Activated B cell treated with CpG ODN at 0.5 μM for 24 hours (primary cell): ENCODE data around the gene SFMBT1. TPM values are rescaled to one million over a fixed set of nuclear protein-coding genes. Genes with fewer than 3 reads are reported as not detected.
A peak's percentile ranks its signal among the peaks of the same experiment; 100 is the strongest.

Source experiments
- ATAC-seq: fragments of 200-7000 bp; cut with Tn5 transposase; one replicate; pipeline ENCODE4 v1.10.0; 2021; ENCODE audit warnings: low read depth, mild to moderate bottlenecking, moderate library complexity
- CTCF ChIA-PET: fragments of 350-600 bp; sonication (Branson Sonifier 250); formaldehyde crosslinking; loops from one replicate; lab custom pipeline; 2021; ENCODE audit warnings: antibody characterized with exemption; lab: Charles Lee
- POLR2A ChIA-PET: fragments of 350-600 bp; sonication (Branson Sonifier 250); formaldehyde crosslinking; loops from one replicate; lab custom pipeline; 2021; ENCODE audit warnings: antibody characterized with exemption; lab: Charles Lee
- DNase-seq: peaks from one replicate; pipeline ENCODE4 v3.0.0; 2022
- H3K27ac Mint-ChIP-seq: one replicate; pipeline ENCODE4 v1.8.0; 2020; ENCODE audit warnings: mixed read lengths
- H3K27me3 Mint-ChIP-seq: one replicate; pipeline ENCODE4 v1.8.0; 2021; ENCODE audit warnings: mixed read lengths
- H3K36me3 Mint-ChIP-seq: one replicate; pipeline ENCODE4 v1.8.0; 2021; ENCODE audit warnings: low read depth, mixed read lengths
- H3K4me1 Mint-ChIP-seq: one replicate; pipeline ENCODE4 v1.8.0; 2021; ENCODE audit warnings: mixed read lengths
- H3K4me3 Mint-ChIP-seq: one replicate; pipeline ENCODE4 v1.8.0; 2020; ENCODE audit warnings: mild to moderate bottlenecking, mixed read lengths
- H3K9me3 Mint-ChIP-seq: one replicate; pipeline ENCODE4 v1.8.0; 2020; ENCODE audit warnings: mixed read lengths
- intact Hi-C: fragments of 100-400 bp; cut with micrococcal nuclease; formaldehyde crosslinking; loops from one replicate; pipeline ENCODE4 v1.15.1; 2024
- total RNA-seq: library from RNA; stranded (reverse); gene quantifications from 2 replicates; pipeline ENCODE4 v1.2.3, GENCODE V29; 2022
- TF ChIP-seq, protein P1 (sequence below): fragments of 200-600 bp; IDR thresholded peaks from one replicate; pipeline ENCODE4 v1.8.0; 2022; ENCODE audit warnings: antibody characterized with exemption, mild to moderate bottlenecking

SFMBT1 gene
- total RNA-seq, 1 donor from 2014 or later = 31.6 TPM

DNA sequence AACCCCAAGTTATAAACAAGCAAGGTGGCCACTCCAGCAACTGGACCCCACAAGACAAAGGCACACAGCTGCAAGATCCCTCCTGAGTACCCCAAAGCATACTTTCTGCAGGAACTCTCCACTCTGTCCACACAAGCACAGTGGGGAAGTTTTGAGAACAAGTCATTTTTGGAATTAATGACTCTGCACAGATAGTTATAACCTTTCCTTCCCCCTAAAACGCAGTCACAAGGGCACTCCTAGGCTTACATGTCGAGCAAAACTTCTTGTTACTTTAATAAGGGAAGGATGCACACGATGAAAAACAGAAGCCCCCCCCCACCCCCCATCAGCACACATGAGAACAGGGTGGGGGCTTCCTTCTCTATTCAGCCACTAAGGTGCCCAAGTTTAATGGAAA is 149.7 kb downstream of the SFMBT1 start:
- ATAC-seq (no peak), DNase-seq (no peak)
- peaks cover 8% of the 10 kb centered on the region for H3K36me3 Mint-ChIP-seq
- no peaks in the 10 kb centered on the region for H3K9me3 Mint-ChIP-seq
- TF ChIP-seq, protein P1, sequence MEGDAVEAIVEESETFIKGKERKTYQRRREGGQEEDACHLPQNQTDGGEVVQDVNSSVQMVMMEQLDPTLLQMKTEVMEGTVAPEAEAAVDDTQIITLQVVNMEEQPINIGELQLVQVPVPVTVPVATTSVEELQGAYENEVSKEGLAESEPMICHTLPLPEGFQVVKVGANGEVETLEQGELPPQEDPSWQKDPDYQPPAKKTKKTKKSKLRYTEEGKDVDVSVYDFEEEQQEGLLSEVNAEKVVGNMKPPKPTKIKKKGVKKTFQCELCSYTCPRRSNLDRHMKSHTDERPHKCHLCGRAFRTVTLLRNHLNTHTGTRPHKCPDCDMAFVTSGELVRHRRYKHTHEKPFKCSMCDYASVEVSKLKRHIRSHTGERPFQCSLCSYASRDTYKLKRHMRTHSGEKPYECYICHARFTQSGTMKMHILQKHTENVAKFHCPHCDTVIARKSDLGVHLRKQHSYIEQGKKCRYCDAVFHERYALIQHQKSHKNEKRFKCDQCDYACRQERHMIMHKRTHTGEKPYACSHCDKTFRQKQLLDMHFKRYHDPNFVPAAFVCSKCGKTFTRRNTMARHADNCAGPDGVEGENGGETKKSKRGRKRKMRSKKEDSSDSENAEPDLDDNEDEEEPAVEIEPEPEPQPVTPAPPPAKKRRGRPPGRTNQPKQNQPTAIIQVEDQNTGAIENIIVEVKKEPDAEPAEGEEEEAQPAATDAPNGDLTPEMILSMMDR = no peak
- intact Hi-C loops = loop anchor here (2.0 kb wide), 1 partner anchor 125 kb away; the partner anchor contains the start of gene NEK4
- peaks cover 58% of the 10 kb centered on the region for H3K4me1 Mint-ChIP-seq
- H3K27ac Mint-ChIP-seq = no peak overlapping the region
- POLR2A ChIA-PET = no interaction called here
- no peaks in the 10 kb centered on the region for H3K27me3 Mint-ChIP-seq
- CTCF ChIA-PET = interaction anchor here (1.3 to 1.6 kb wide), 2 partner anchors 17 to 151 kb away, joined by 3 to 4 read pairs; no protein-coding TSS in a partner anchor
- H3K4me3 Mint-ChIP-seq = peak overlapping the region; percentile 87

DNA sequence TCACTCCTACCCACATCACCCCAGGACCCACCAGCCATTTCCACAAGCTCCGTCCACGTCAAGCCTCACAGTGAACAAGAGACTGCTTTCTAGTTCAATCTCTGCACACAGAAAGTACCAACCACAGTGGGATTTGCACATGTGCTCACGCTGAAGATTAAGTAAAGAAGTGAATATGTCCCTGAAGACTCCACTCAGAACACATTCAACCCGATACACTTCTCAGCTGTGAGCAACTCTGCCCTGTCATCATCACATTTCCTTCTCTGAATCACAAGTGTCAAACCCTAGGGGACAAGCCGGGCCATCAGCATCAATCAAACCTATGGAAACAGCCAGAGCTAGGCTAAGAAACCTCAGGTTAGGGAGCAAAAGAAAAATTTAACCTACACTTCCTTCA is 150.5 kb downstream of the SFMBT1 start:
- Mint-ChIP-seq H3K4me3 (peak overlapping the region; percentile 87), H3K27ac (peak overlapping the region; percentile 63), H3K4me1 (peaks cover 63% of the 10 kb centered on the region), H3K9me3 (no peaks in the 10 kb centered on the region), H3K36me3 (peaks cover 8% of the 10 kb centered on the region), H3K27me3 (no peaks in the 10 kb centered on the region)
- ChIA-PET CTCF (interaction anchor here (1.5 kb wide), 1 partner anchor 151 kb away, joined by 4 read pairs; the partner anchor contains the start of gene SFMBT1), POLR2A (no interaction called here)
- intact Hi-C loops = no loop called here
- TF ChIP-seq, protein P1 = no peak
- no peak for DNase-seq
- ATAC-seq = no peak

DNA sequence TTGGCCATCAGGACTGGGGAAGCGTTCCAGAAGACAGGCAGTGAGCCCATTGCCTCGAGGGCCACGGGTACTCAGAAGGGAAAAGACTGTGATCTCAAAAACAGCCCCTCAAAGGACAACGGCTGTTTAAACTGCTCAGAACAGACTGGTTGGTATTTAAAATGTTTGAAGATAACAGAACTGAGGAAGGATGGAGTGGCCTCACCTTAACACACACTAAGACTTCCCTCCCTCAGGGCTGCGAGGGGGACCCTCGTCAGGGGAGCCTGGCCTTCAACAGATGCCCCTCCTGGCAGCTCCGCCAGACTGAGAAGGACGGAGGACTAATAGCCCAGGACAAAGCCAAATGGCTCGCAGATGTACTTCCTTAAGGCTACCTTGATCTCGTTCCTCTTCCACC is 151.1 kb downstream of the SFMBT1 start:
- Mint-ChIP-seq H3K27me3 (no peaks in the 10 kb centered on the region), H3K27ac (no peak overlapping the region)

DNA sequence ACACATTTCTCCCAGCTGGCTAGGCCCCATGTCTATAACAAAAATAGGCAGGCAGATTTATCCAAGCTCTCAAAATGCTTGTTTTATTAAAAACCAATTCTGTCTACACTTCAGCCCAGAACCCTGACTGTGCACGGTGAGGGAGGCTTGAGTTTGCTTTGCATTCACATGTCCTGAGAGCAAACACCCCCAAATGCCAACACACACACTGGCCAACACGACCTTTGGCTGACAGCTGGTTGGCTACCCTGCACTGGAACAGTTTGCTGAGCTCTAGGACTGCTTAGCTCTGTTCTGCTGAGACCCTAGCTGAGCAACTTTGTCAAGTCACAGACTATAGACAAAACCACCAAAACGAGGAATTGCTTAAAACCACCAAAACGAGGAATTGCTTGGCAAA is 152.2 kb downstream of the SFMBT1 start:
- Mint-ChIP-seq H3K36me3 (peaks cover 8% of the 10 kb centered on the region), H3K4me1 (peaks cover 63% of the 10 kb centered on the region), H3K27ac (no peak overlapping the region), H3K27me3 (no peaks in the 10 kb centered on the region), H3K4me3 (no peak overlapping the region), H3K9me3 (no peaks in the 10 kb centered on the region)
- intact Hi-C loops = no loop called here
- TF ChIP-seq, protein P1 = no peak
- ATAC-seq = no peak
- ChIA-PET CTCF (interaction anchor here (1.5 kb wide), 1 partner anchor 153 kb away, joined by 4 read pairs; the partner anchor contains the start of gene SFMBT1), POLR2A (no interaction called here)
- DNase-seq = no peak

More for the DNA sequence above, 151.1 kb downstream of the SFMBT1 start:
- H3K4me1 Mint-ChIP-seq = peaks cover 63% of the 10 kb centered on the region
- DNase-seq (no peak), ATAC-seq (no peak)
- peaks cover 8% of the 10 kb centered on the region for H3K36me3 Mint-ChIP-seq
- POLR2A ChIA-PET = no interaction called here
- intact Hi-C loops = no loop called here
- TF ChIP-seq, protein P1 = no peak
- H3K4me3 Mint-ChIP-seq = peak overlapping the region; percentile 15
- CTCF ChIA-PET = interaction anchor here (1.5 kb wide), 1 partner anchor 152 kb away, joined by 4 read pairs; the partner anchor contains the start of gene SFMBT1
- H3K9me3 Mint-ChIP-seq = no peaks in the 10 kb centered on the region

DNA sequence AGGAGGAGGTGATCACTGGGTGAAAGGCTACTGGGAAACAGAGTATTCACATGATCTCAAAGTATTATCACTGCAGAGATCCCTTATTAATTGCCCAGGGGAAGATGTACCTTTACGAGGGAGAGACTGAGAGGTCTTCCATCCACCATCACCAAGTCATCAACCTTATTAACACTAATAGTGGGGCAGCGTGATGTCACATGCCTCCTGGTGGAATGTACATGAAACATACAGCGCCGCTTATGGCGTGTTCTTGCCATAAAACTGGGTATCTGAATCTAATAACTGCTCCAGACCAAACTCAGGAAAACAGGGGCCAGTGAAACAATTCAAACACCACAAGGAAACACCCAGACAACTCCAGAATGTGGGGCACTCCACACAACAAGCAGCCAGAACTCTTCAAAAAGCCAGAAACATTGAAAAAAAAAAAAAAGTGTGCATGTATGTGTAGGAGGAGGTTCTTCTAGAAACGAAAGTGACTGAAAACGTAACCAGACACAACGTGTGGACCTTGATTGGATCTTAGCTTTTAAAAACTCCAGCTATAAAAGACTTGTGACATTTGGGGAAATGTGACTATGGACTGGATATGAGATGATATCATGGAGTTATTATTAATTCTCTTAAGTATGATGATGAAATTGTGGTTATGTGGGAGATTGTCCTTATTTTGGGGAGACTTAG is 153.1 kb downstream of the SFMBT1 start:
- H3K4me3 Mint-ChIP-seq = peak overlapping the region; percentile 73
- peaks cover 59% of the 10 kb centered on the region for H3K4me1 Mint-ChIP-seq
- peaks cover 8% of the 10 kb centered on the region for H3K36me3 Mint-ChIP-seq
- DNase-seq (no peak), ATAC-seq (no peak)
- intact Hi-C loops = no loop called here
- no peaks in the 10 kb centered on the region for H3K27me3 Mint-ChIP-seq
- ChIA-PET CTCF (interaction anchor here (0.7 kb wide), 1 partner anchor 46 kb away, joined by 3 read pairs; no protein-coding TSS in a partner anchor), POLR2A (no interaction called here)
- TF ChIP-seq, protein P1 = no peak
- no peaks in the 10 kb centered on the region for H3K9me3 Mint-ChIP-seq
- peak overlapping the region; percentile 67 for H3K27ac Mint-ChIP-seq
